Ovary (tissue), 3 donors: Measurements from ENCODE around the gene DIS3L2.

Experiments used
- EP300 ChIP-seq: sonication (generic); formaldehyde crosslinking; IDR thresholded peaks from one replicate; pipeline ENCODE4 v1.6.1; 2017; ENCODE audit warnings: antibody characterized with exemption
- POLR2A ChIP-seq: fragments of 450-650 bp; IDR thresholded peaks from one replicate; pipeline ENCODE4 v1.6.1; 2017; ENCODE audit warnings: antibody characterized with exemption, mild to moderate bottlenecking, moderate library complexity
- TF ChIP-seq, protein P1 (sequence below), 3 donors: fragments of 450-650 bp in 2 of 3; fragments of 200-600 bp in 1 of 3; IDR thresholded peaks; one replicate each; pipeline versions ENCODE4 v1.5.1 to v1.8.0; 2016 to 2022; ENCODE audit warnings: antibody characterized with exemption in 3 of 3, mild to moderate bottlenecking in 1 of 3
- donor health status: DM: no; HTN: no; CAD: no.

- TF ChIP-seq, protein P1, sequence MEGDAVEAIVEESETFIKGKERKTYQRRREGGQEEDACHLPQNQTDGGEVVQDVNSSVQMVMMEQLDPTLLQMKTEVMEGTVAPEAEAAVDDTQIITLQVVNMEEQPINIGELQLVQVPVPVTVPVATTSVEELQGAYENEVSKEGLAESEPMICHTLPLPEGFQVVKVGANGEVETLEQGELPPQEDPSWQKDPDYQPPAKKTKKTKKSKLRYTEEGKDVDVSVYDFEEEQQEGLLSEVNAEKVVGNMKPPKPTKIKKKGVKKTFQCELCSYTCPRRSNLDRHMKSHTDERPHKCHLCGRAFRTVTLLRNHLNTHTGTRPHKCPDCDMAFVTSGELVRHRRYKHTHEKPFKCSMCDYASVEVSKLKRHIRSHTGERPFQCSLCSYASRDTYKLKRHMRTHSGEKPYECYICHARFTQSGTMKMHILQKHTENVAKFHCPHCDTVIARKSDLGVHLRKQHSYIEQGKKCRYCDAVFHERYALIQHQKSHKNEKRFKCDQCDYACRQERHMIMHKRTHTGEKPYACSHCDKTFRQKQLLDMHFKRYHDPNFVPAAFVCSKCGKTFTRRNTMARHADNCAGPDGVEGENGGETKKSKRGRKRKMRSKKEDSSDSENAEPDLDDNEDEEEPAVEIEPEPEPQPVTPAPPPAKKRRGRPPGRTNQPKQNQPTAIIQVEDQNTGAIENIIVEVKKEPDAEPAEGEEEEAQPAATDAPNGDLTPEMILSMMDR (IDR thresholded peaks at IDR 0.05): no peak
- TF ChIP-seq POLR2A: no peak
- TF ChIP-seq EP300: no peak
Measured at GRCh38 chr2:232263295-232263694, 301.8 kb downstream of the DIS3L2 start.
